Ovary (tissue), 9 donors: ENCODE data around the gene PBRM1. TPM values are rescaled to one million over a fixed set of nuclear protein-coding genes. Genes with fewer than 3 reads are reported as not detected.

ENCODE experiments used
- DNase-seq, 5 donors: peaks; one replicate each; pipeline ENCODE4 v3.0.0-alpha.2; 2019 to 2020
- H3K27ac ChIP-seq, 2 donors: fragments of 200-600 bp; one replicate each; pipeline versions ENCODE4 v1.5.1 to v1.8.0; 2019 to 2022
- H3K27me3 ChIP-seq: fragments of 200-600 bp; one replicate; pipeline ENCODE4 v1.8.0; 2022
- H3K36me3 ChIP-seq: fragments of 200-600 bp; sonication (generic); one replicate; pipeline ENCODE4 v1.5.1; 2019
- H3K4me1 ChIP-seq: one replicate; pipeline ENCODE4 v1.8.1; 2013; ENCODE audit warnings: mild to moderate bottlenecking, moderate library complexity; ENCODE audit not compliant: insufficient read depth
- H3K4me3 ChIP-seq: fragments of 200-600 bp; sonication (generic); one replicate; pipeline ENCODE4 v1.5.1; 2017
- H3K9me3 ChIP-seq, 2 donors: fragments of 200-600 bp in 1 of 2; sonication (generic) in 1 of 2; one replicate each; pipeline versions ENCODE4 v1.5.1 to v1.8.1; 2013 to 2019; ENCODE audit warnings: mild to moderate bottlenecking in 1 of 2, moderate library complexity in 1 of 2
- CTCF ChIP-seq, 3 donors: fragments of 450-650 bp in 2 of 3; fragments of 200-600 bp in 1 of 3; IDR thresholded peaks; one replicate each; pipeline versions ENCODE4 v1.5.1 to v1.8.0; 2016 to 2022; ENCODE audit warnings: antibody characterized with exemption in 3 of 3, mild to moderate bottlenecking in 1 of 3
- EP300 ChIP-seq: sonication (generic); formaldehyde crosslinking; IDR thresholded peaks from one replicate; pipeline ENCODE4 v1.6.1; 2017; ENCODE audit warnings: antibody characterized with exemption
- POLR2A ChIP-seq: fragments of 450-650 bp; IDR thresholded peaks from one replicate; pipeline ENCODE4 v1.6.1; 2017; ENCODE audit warnings: antibody characterized with exemption, mild to moderate bottlenecking, moderate library complexity
- WGBS, 3 donors: extraction: QIAGEN DNeasy Blood & Tissue Kit in 1 of 3; methylation state at CpG; one replicate each; pipeline versions ENCODE4 v1.1.5 to v1.1.7; 2013 to 2017; 5-methylcytosine and 5-hydroxymethylcytosine counted together
- intact Hi-C, 4 donors: fragments of 100-400 bp; cut with DNase I; formaldehyde crosslinking; loops; one replicate each; pipeline versions ENCODE4 v1.11.0 to v1.15.1; 2022 to 2023
- polyA plus RNA-seq, 2 donors: library from polyadenylated mRNA; stranded (reverse); fragments of 200-250 nt in 1 of 2; fragments of 350-450 nt in 1 of 2; fragmentation: Illumina TruSeq in 1 of 2; extraction: RNeasy Lipid Tissue Mini Kit (QIAGEN cat#74804) in 1 of 2; gene quantifications; one replicate each; pipeline ENCODE4 v1.2.3, GENCODE V29; 2013 to 2014
- total RNA-seq, 7 donors: library from RNA; depleted of rRNA in 2 of 7; stranded (reverse); fragments of >200 nt in 2 of 7; fragmentation: NEBNext Ultra II Directional in 3 of 7; extraction: Animal tissue kit (Norgen Biotek cat#: 25700) in 3 of 7; gene quantifications; one replicate each; pipeline versions ENCODE4 v1.1.0 to v1.2.4, GENCODE V29; 2016 to 2023
- donor health status: DM: no; HTN: no; CAD: no; lungs with moderate emphysema.
- donor health status: DM: no; HTN: no; CAD: no.
- donor health status: Bipolar disorder and iron deficiency.
- donor health status: DM: yes; HTN: yes; CAD: no.
- donor health status: DM: no; HTN: no; CAD: no.
- donor health status: DM: yes; HTN: yes; CAD: no.

PBRM1 gene
- total and polyA plus RNA-seq, 9 donors: 19.8 to 95.7 (median 69.7) TPM

DNA sequence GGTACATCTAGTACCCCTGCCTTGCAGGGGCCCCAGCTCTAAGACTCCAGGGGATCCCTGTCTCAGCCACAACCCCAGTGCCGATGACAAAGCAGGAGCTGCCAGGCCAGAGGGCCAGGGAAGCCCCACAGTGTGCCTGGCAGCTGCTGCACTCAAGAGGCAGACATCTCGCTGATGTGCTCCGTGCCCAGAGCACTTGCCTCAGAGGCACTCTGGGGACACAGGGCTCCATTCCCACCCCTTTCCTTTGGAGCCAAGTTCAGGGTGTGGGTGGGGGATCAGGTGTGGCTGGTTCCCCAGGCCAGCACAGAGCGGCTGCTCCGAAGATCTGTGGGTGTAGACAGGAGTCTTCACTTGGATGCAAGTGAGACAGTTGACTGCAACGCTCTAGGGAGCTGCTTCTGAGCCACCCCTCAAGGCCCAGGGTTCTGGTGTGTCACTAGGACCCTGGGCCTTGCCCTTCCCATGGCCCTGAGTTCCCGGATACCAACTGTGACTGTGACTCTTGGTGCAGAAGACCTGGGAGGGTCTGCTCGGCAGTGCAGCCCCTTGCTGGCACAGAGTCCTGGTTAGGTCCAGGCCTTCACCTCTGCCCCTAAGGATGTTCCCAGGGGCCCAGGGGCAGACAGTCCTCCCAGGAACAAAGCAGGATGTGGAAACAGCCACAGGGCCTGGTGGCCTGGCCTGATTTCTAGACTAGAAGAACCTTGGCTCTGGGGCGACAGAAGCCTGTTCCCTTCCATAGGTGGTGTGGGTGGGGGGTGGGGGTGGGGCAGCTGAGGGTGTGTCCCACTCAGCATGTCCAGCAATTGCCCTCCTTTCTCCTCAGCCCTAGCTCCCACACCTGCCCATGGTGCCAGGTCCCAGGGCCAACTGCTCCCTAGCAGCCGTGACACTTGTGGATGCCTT is 154.5 kb downstream of the PBRM1 start:
- intact Hi-C loops: loop anchor here in 2 of 4 donors (5.0 to 10.0 kb wide), 3 partner anchors 79 to 174 kb away; partner anchors contain the start of genes GLT8D1 (in 1 of the 2), GNL3 (in 1 of the 2), PBRM1 (in 1 of the 2) and SPCS1 (in 1 of the 2)
- no peaks in the 10 kb centered on the region for H3K27me3 ChIP-seq
- no peak overlapping the region for H3K4me3 ChIP-seq
- H3K9me3 ChIP-seq: no peaks in the 10 kb centered on the region
- TF ChIP-seq POLR2A: no peak
- TF ChIP-seq CTCF (IDR thresholded peaks at IDR 0.05): no peak
- no peak for TF ChIP-seq EP300
- DNase-seq: peak in 4 of 5 donors; percentile 17 to 33 (median 22)
- WGBS, 3 donors: 79 to 83% (median 82%) methylated on average over 9 to 10 of the region's 10 CpGs
- H3K36me3 ChIP-seq: no peaks in the 10 kb centered on the region
- H3K27ac ChIP-seq: no peak overlapping the region
- peaks cover 16% of the 10 kb centered on the region for H3K4me1 ChIP-seq

DNA sequence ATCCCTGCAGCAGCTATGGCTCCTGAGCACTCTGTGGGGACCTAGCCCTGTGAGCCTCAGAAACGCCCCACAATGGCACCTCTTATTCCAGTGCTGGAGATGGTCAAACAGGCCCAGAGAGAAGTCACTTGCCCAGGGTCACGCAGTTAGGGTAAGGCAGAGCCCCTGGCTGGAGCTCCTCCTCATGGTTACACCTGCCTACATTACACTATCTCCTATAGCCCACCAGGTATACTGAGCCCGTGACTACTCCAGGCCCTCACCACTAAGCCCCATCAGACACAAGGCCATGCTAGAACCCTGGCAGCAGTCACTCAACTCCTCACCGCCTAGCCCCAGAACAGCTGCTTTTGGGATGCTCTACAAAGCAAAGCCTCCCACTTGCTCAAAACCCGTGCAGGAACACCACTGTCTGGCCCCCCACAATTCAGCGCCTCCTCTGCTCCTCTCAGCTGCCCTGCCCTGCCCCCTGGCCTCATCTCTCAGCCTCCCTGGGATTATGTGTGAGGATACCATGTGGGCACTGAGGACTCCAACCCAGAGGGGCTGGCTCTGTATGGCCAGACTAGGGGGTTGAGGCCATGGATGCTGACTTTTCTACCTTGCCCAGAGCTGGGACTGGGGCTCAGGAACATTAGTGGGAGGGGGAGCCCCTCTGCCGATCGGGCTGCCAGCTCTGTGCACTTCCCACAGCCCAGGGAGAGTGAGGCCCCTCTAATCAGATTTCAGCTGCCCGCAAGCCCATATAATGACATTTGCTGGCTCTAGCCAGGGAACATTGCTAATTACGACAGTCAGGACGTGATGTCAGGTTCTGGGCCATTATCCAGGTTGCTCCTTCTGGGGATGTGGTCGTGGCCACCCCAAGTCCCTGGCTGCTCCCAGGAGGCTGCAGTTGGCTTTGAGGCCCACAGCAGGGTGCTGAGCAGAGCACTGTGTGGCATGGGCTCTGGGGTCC is 156.1 kb downstream of the PBRM1 start:
- intact Hi-C loops: loop anchor here in 2 of 4 donors (5.0 to 10.0 kb wide), 3 partner anchors 77 to 175 kb away; partner anchors contain the start of genes GLT8D1 (in 1 of the 2), GNL3 (in 1 of the 2), PBRM1 (in 1 of the 2) and SPCS1 (in 1 of the 2)

GRCh38 chr3:52528586-52529375 is 156.9 kb downstream of the PBRM1 start:
- no peak overlapping the region for H3K27ac ChIP-seq
- no peak overlapping the region for H3K4me3 ChIP-seq
- no peak for TF ChIP-seq POLR2A
- no peak for TF ChIP-seq CTCF (IDR thresholded peaks at IDR 0.05)
- TF ChIP-seq EP300: no peak
- DNase-seq: peak in 3 of 5 donors; percentile 31 to 44 (median 38)
- H3K4me1 ChIP-seq: peaks cover 10% of the 10 kb centered on the region
- no peaks in the 10 kb centered on the region for H3K9me3 ChIP-seq
- 88 to 93% (median 91%) methylated on average over 24 to 25 of the region's 25 CpGs for WGBS, 3 donors
- no peaks in the 10 kb centered on the region for H3K36me3 ChIP-seq
- intact Hi-C loops: no loop called here
- H3K27me3 ChIP-seq: no peaks in the 10 kb centered on the region

More for the DNA sequence above, 156.1 kb downstream of the PBRM1 start:
- Histone ChIP-seq H3K4me3 (no peak overlapping the region), H3K9me3 (no peaks in the 10 kb centered on the region), H3K27me3 (no peaks in the 10 kb centered on the region), H3K36me3 (no peaks in the 10 kb centered on the region), H3K4me1 (peaks cover 12% of the 10 kb centered on the region), H3K27ac (no peak overlapping the region)
- TF ChIP-seq CTCF (IDR thresholded peaks at IDR 0.05) (no peak), POLR2A (no peak), EP300 (no peak)
- 81 to 89% (median 83%) methylated on average over 12 of the region's 12 CpGs for WGBS, 3 donors
- peak in 3 of 5 donors; percentile 15 to 30 (median 26) for DNase-seq
